Stimulated activated naive B cell treated with anti-CD40 and anti-IgM and Interleukin-4, amounts not matched to agents 10 μg/mL and 1 μg/mL and 100 μg/mL, for 72 hours (primary cell): ENCODE measurements around the gene MYLK4.

Experiments used
- ATAC-seq, 2 donors: fragments of 150-1000 bp; cut with Tn5 transposase; replicated peaks; 2 replicates each; pipeline ENCODE4 v1.10.0; 2021; ENCODE audit warnings: moderate library complexity in 1 of 2
- DNase-seq: peaks from one replicate; pipeline ENCODE4 v3.0.0; 2021
- H3K27ac Mint-ChIP-seq: one replicate; pipeline ENCODE4 v1.8.0; 2022; ENCODE audit warnings: mild to moderate bottlenecking, mixed read lengths
- H3K27me3 Mint-ChIP-seq, 2 donors: one replicate each; pipeline ENCODE4 v1.8.0; 2022; ENCODE audit warnings: mixed read lengths in 2 of 2
- H3K36me3 Mint-ChIP-seq, 2 donors: one replicate each; pipeline ENCODE4 v1.8.0; 2022; ENCODE audit warnings: mixed read lengths in 2 of 2, mild to moderate bottlenecking in 1 of 2
- H3K4me1 Mint-ChIP-seq, 2 donors: one replicate each; pipeline ENCODE4 v1.8.0; 2022; ENCODE audit warnings: mixed read lengths in 2 of 2, mild to moderate bottlenecking in 1 of 2
- H3K4me3 Mint-ChIP-seq, 2 donors: one replicate each; pipeline ENCODE4 v1.8.0; 2022; ENCODE audit warnings: mild to moderate bottlenecking in 2 of 2, mixed read lengths in 2 of 2, moderate library complexity in 1 of 2
- H3K9me3 Mint-ChIP-seq, 2 donors: one replicate each; pipeline ENCODE4 v1.8.0; 2022; ENCODE audit warnings: mixed read lengths in 2 of 2, mild to moderate bottlenecking in 1 of 2

The MYLK4 gene

DNA sequence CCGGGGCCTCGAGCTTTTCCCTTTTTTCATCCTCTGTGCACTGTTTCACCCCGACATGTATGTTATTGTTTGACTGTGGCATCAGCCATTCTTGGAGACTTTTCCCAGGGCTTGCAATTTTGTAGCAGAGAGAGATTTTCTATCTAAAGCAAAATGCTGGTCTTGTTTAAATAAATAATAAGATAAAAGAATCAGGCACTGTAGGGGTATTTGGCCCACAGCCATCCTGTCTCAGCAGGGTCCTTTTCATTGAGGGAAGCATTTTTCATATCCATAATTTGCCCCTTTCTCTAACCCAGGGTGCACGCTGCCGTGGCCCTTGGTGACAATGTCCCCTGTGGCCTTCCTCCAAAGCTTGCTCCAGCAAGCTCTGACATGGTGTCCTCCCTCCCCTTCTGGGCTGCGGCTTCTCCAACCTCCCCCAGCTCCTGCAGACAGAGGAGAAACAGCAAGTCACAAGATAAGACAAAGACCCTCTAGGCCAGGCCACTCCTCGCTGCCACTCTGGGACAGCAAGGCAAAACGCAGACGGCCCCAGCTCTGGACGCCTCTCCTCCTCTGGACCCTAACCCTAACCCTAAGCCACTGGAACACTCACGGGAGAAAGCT is 117.6 kb downstream of the MYLK4 start:
- Mint-ChIP-seq H3K4me1 (peaks cover 1 to 12% of the 10 kb centered on the region in 2 donors), H3K27me3 (peaks cover 7 to 15% of the 10 kb centered on the region in 2 donors), H3K27ac (no peak overlapping the region), H3K36me3 (no peaks in the 10 kb centered on the region), H3K4me3 (no peak overlapping the region), H3K9me3 (no peaks in the 10 kb centered on the region)
- DNase-seq (no peak), ATAC-seq (no peak)

DNA sequence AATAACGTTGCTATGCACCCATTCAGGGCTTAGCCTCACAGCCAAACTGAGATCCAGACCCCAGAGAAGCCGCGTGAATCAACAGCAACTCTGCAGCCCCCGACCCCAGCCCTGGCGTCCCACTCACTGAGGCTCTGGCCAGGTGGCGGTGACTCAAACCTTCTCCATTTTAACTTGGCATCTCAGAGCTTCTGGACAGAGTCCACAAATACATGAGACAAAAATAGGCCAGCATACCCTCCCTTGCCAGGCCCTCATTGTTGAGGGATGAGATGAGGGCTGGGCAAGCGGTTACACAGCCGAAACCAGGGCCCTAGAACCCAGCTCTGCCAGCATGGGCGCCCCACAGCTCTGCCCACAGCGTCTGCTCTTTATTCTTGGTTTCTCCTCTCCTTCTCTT is 118.4 kb downstream of the MYLK4 start:
- no peak overlapping the region for H3K4me3 Mint-ChIP-seq
- H3K9me3 Mint-ChIP-seq = no peaks in the 10 kb centered on the region
- H3K36me3 Mint-ChIP-seq = no peaks in the 10 kb centered on the region
- no peak overlapping the region for H3K27ac Mint-ChIP-seq
- DNase-seq (no peak), ATAC-seq (no peak)
- H3K4me1 Mint-ChIP-seq = peaks cover 1 to 12% of the 10 kb centered on the region in 2 donors
- peaks cover 4 to 11% of the 10 kb centered on the region in 2 donors for H3K27me3 Mint-ChIP-seq

DNA sequence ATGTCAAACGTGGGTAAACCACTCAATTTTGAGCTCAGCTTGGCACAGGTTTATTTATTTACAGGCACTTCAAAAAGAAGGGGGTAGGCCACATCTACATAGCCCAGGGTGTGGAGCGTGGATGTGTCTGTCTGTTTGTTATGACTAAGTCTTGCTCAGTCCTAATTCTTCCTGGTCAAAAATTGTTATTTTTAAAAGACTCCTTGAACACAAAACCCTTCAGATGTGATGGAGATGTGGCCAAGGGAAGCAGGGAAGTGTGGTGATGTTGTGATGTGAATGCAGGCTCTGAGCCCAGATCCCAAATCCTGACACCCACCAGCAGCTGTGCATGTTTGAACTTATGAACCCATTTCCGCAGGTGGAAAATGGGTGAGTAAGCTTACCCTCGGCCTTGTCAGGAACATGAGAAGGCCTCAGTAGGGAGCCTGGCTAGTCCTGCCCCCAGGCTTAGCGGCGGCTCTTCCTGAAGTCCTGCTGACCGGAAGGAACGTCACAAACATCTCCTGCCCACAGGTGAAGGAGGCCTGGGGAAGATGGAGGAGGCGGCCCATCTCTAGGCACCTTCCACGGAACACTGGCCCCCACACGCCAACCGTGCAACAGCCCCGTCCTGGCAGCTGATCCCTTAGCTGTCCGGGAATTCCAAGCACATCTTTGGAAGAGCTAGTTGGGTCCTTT is 119.7 kb downstream of the MYLK4 start:
- Mint-ChIP-seq H3K9me3 (no peaks in the 10 kb centered on the region), H3K4me1 (peaks cover 1 to 12% of the 10 kb centered on the region in 2 donors), H3K27ac (no peak overlapping the region), H3K4me3 (no peak overlapping the region), H3K27me3 (no peaks in the 10 kb centered on the region), H3K36me3 (no peaks in the 10 kb centered on the region)
- ATAC-seq = no peak
- DNase-seq = no peak

DNA sequence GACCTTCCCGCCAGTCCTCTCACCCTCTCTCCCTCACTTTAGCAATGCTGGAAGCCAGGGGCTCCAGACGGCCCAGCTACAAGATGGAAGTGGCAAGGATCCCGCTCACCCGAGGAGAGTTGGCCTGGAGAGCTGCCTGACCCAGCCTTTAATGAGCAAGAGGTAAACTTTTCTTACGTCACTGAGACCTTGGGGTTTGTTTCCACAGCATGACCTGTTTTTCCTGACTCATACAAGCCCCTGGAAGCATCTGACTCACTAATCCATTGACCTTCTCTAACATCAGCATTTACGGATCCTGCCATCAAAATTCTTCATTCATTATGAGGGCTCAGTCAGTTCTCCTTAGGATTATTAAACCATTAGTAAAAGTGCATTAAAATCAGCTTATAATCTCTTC is 120.4 kb downstream of the MYLK4 start:
- no peak for DNase-seq
- H3K27me3 Mint-ChIP-seq = no peaks in the 10 kb centered on the region
- H3K4me3 Mint-ChIP-seq = no peak overlapping the region
- H3K9me3 Mint-ChIP-seq = no peaks in the 10 kb centered on the region
- ATAC-seq = no peak
- H3K4me1 Mint-ChIP-seq = peaks cover 1 to 12% of the 10 kb centered on the region in 2 donors
- H3K27ac Mint-ChIP-seq = no peak overlapping the region
- no peaks in the 10 kb centered on the region for H3K36me3 Mint-ChIP-seq

DNA sequence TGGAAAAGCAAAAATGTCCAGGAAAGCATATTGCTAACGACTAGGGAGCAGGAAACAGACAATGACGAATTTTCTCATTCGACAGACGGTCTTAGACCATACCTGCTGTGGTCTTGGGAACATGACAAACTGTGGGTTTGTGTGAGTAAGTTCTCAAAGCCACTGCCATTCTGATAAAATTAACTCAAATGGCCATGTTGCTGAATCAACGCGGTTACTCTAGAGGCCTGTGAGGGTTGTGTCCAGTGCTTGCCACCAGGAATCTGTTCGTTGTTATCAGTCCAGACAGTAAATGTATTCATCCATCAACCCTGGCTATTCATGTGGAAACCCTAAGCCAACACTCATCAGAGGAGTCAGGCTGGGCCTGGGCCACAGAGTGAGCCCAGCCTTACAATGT is 124.3 kb downstream of the MYLK4 start:
- Mint-ChIP-seq H3K4me3 (no peak overlapping the region), H3K27ac (no peak overlapping the region), H3K4me1 (no peaks in the 10 kb centered on the region), H3K36me3 (no peaks in the 10 kb centered on the region), H3K9me3 (no peaks in the 10 kb centered on the region), H3K27me3 (peaks cover 10 to 12% of the 10 kb centered on the region in 2 donors)
- DNase-seq = no peak
- ATAC-seq = no peak

DNA sequence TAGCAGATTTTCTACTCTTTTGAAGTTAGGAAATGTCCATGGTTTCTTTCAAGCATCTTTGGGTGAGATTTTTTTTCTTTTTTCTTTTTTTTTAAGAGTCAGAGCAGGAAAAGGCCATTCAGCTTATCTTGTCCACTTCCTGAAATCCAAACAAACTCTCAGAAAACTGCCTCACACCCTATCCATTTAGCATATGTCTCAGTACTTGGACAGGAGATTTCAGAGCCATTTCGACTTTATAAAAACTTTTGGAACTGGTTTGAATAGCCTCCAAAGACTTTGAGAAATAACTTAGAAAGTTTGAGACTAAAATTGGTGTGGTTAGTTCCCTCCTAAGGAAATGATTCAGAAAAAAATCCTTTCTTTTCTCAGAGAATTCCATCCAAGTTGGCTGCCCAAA is 125.1 kb downstream of the MYLK4 start:
- no peaks in the 10 kb centered on the region for H3K36me3 Mint-ChIP-seq
- no peaks in the 10 kb centered on the region for H3K9me3 Mint-ChIP-seq
- H3K4me3 Mint-ChIP-seq = no peak overlapping the region
- peaks cover 10 to 12% of the 10 kb centered on the region in 2 donors for H3K27me3 Mint-ChIP-seq
- no peak for DNase-seq
- no peak overlapping the region for H3K27ac Mint-ChIP-seq
- H3K4me1 Mint-ChIP-seq = no peaks in the 10 kb centered on the region
- no peak for ATAC-seq

DNA sequence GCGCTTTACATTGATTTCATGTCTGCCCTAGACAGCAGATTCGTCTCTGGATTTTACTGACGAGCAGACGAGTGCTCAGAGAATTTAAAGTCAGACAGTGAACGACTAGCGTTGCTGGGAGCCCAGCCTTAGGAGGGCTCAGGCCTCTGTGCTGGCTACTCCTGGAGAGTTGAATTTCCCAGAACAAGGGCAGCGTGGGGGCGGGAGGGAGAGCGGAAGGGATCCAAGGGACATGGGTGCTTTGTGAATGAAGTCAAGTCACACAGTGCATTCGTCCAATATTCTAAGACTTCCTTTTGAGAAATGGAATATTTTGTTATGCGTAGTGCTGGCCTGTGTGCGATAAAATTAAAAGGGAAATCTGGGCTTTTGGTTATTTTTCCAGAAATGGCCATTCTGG is 126.5 kb downstream of the MYLK4 start:
- Mint-ChIP-seq H3K27ac (no peak overlapping the region), H3K36me3 (no peaks in the 10 kb centered on the region), H3K27me3 (peaks cover 17 to 18% of the 10 kb centered on the region in 2 donors), H3K9me3 (no peaks in the 10 kb centered on the region), H3K4me1 (no peaks in the 10 kb centered on the region), H3K4me3 (no peak overlapping the region)
- DNase-seq (no peak), ATAC-seq (no peak)

DNA sequence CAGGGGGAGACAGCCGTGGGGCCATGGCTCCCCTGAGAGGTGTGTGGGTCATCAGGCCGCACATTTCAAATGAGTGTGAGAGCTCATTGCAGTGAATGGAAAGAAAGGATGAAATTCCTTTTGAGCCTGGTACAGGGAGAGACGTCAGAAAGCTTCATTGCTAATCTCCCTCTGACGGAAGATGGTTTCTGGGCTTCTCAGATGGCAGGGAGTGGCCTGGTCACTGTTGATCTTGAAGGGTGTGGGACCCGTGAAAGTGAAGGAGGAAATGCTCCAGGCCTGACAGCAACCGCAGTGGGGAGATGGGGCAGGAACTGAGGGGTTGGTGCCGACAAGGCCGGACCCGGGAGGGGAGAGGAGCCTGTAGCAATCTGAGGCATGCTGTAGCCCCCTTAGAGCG is 127.4 kb downstream of the MYLK4 start:
- no peaks in the 10 kb centered on the region for H3K9me3 Mint-ChIP-seq
- H3K27ac Mint-ChIP-seq = no peak overlapping the region
- peaks cover 22 to 24% of the 10 kb centered on the region in 2 donors for H3K27me3 Mint-ChIP-seq
- ATAC-seq = no peak
- no peak for DNase-seq
- H3K4me1 Mint-ChIP-seq = no peaks in the 10 kb centered on the region
- no peaks in the 10 kb centered on the region for H3K36me3 Mint-ChIP-seq
- no peak overlapping the region for H3K4me3 Mint-ChIP-seq

DNA sequence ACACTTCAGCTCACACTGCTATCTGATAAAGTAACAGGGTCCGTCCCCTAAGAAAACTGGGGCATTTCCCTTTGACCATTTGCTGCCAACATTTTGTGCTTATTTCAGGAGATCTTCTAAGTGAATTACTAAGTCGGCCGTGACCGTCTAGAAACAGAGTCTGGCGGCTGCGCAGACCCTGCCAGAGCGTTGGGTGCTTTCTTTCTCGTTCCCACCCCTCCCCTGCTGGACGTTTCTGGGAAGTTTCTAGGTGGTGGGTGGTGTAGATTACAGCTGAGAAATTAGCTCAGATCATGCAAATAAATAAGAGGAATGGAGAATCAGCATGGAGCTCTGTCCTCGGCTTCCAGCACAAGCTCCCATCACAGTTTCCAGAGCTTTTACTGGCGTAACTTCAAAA is 128.1 kb downstream of the MYLK4 start:
- H3K27ac Mint-ChIP-seq = no peak overlapping the region
- no peak overlapping the region for H3K4me3 Mint-ChIP-seq
- H3K36me3 Mint-ChIP-seq = no peaks in the 10 kb centered on the region
- H3K9me3 Mint-ChIP-seq = no peaks in the 10 kb centered on the region
- H3K27me3 Mint-ChIP-seq = peaks cover 22 to 24% of the 10 kb centered on the region in 2 donors
- ATAC-seq = no peak
- H3K4me1 Mint-ChIP-seq = no peaks in the 10 kb centered on the region
- no peak for DNase-seq

DNA sequence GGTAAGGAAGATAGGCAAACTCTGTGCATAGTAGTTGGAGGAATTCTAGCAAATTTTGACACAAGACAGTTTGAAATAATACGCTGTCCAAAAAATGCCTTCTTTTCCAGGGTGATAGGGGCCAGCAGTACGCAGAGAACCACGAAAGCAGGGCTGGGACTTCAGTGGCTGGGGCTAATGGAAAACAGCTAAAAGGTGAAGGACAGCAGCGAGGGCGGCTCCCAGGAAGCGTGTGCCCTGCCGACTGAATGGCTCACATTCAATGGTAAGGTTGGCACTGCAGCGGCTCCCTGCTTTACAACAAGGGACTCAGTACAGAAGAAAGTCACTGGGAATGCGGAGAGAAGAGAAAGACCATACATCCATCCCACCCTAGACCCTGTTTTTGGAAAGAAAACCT is 131.1 kb downstream of the MYLK4 start:
- Mint-ChIP-seq H3K27ac (no peak overlapping the region), H3K4me3 (no peak overlapping the region), H3K27me3 (peaks cover 24 to 32% of the 10 kb centered on the region in 2 donors), H3K36me3 (no peaks in the 10 kb centered on the region), H3K9me3 (no peaks in the 10 kb centered on the region), H3K4me1 (no peaks in the 10 kb centered on the region)
- ATAC-seq = no peak
- DNase-seq = no peak

DNA sequence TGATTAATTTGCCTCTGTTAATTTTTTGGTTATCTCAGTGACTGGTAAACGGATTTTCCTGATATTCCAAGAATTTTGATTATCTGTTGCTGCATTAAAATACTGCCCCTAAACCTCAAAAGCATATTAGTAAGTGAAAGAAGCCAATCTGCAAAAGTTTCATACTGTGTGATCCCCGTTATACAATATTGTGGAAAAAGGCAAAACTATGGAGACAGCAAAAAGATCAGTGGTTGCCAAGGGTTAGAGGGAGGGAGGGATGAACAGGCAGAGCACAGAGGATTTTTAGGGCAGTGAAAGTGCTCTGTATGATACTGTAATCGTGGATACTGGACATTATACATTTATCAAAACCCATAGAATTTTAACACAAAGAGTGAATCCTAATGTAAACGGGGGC is 133.0 kb downstream of the MYLK4 start:
- Mint-ChIP-seq H3K27me3 (peaks cover 25 to 31% of the 10 kb centered on the region in 2 donors), H3K36me3 (no peaks in the 10 kb centered on the region), H3K9me3 (peaks cover 4 to 5% of the 10 kb centered on the region in 2 donors), H3K4me1 (no peaks in the 10 kb centered on the region), H3K4me3 (no peak overlapping the region), H3K27ac (no peak overlapping the region)
- DNase-seq (no peak), ATAC-seq (no peak)

DNA sequence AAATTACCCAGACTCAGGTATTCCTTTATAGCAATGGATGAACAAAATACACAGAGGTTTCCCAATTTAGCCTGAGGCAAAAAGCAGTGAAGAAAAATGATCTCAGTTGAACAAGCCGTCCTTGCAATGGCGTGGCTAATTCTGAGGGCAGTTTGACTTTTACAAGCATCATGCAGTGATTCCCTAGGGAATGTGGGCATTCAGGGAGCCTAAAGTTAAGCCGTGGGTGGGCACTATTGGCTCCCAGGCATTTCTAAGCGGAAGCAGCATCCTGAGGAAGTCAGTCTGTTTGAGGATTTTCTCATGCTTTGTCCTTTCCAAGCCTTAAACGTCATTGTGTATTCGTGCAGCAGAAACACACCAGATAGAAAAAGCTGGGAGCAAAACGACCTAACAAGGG is 133.9 kb downstream of the MYLK4 start:
- H3K4me1 Mint-ChIP-seq = no peaks in the 10 kb centered on the region
- no peak overlapping the region for H3K27ac Mint-ChIP-seq
- H3K9me3 Mint-ChIP-seq = peaks cover 4 to 5% of the 10 kb centered on the region in 2 donors
- DNase-seq = no peak
- H3K4me3 Mint-ChIP-seq = no peak overlapping the region
- no peaks in the 10 kb centered on the region for H3K36me3 Mint-ChIP-seq
- no peak for ATAC-seq
- peaks cover 22 to 29% of the 10 kb centered on the region in 2 donors for H3K27me3 Mint-ChIP-seq

DNA sequence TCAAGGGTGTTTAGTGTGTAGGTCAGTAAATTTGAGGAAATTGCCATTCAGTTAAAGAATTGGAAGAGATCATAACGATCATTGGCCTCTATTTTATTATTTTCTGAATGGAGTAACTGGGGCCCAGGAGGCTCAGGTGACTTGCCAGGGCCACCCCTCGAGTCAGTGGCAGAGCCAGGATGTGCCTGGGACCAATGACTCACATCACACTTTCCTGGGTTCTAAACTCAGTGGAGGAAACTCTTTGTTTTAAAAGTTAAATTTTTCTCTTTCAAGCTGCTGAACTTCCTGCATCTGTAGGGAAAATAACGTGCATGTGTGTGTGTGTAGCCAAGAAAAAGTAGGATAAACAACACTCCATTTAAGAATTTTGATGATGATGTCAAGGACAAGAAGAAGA is 135.5 kb downstream of the MYLK4 start:
- H3K27ac Mint-ChIP-seq = no peak overlapping the region
- H3K27me3 Mint-ChIP-seq = peaks cover 23 to 30% of the 10 kb centered on the region in 2 donors
- no peaks in the 10 kb centered on the region for H3K4me1 Mint-ChIP-seq
- H3K4me3 Mint-ChIP-seq = no peak overlapping the region
- H3K9me3 Mint-ChIP-seq = peaks cover 4 to 5% of the 10 kb centered on the region in 2 donors
- ATAC-seq (no peak), DNase-seq (no peak)
- no peaks in the 10 kb centered on the region for H3K36me3 Mint-ChIP-seq

DNA sequence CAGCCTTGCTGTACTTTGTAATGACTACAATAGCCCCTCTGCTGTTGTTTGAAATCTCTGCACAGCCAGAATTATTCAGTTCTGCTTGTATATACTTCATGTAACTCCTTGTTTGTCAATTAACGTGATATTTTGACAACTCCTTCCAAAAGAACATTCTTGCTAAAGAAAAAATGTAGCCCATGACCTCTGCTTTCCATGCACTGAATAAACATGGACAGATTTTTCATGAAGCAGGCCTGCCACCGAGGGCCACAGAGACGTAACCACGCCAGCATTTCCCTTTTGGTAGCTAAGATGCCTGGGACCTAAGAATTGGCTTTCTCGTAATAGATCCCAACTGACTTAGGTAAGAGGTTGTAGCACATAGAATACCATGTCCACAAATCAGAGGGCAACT is 135.9 kb downstream of the MYLK4 start:
- no peak overlapping the region for H3K27ac Mint-ChIP-seq
- peaks cover 27 to 33% of the 10 kb centered on the region in 2 donors for H3K27me3 Mint-ChIP-seq
- H3K36me3 Mint-ChIP-seq = no peaks in the 10 kb centered on the region
- H3K4me3 Mint-ChIP-seq = no peak overlapping the region
- H3K9me3 Mint-ChIP-seq = peaks cover 4 to 5% of the 10 kb centered on the region in 2 donors
- DNase-seq = no peak
- ATAC-seq = no peak
- no peaks in the 10 kb centered on the region for H3K4me1 Mint-ChIP-seq

DNA sequence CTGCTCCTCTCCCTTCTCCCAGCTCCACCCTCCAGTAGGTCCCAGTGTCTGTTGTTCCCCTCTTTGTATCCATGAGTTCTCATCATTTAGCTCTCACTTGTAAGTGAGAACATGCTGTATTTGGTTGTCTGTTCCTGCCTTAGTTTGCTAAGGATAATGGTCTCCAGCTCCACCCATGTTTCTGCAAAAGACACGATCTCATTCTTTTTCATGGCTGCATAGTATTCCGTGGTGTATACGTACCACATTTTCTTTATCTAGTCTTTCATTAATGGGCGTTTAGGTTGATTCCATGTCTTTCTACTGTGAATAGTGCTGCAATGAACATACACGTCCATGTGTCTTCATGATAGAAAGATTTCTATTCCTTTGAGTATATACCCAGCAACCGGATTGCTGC is 136.6 kb downstream of the MYLK4 start:
- ATAC-seq (no peak), DNase-seq (no peak)
- H3K36me3 Mint-ChIP-seq = no peaks in the 10 kb centered on the region
- no peak overlapping the region for H3K4me3 Mint-ChIP-seq
- H3K27ac Mint-ChIP-seq = no peak overlapping the region
- H3K9me3 Mint-ChIP-seq = peaks cover 4 to 5% of the 10 kb centered on the region in 2 donors
- H3K4me1 Mint-ChIP-seq = no peaks in the 10 kb centered on the region
- H3K27me3 Mint-ChIP-seq = peaks cover 25 to 26% of the 10 kb centered on the region in 2 donors
